ENCODE results near the gene ENOX1. TPM values are rescaled to one million over a fixed set of nuclear protein-coding genes. Genes with fewer than 3 reads are reported as not detected.

ENOX1 gene
- polyA plus RNA-seq, 3 donors: 0.04 TPM; not detected in 2

- no peak overlapping the region for H2AFZ ChIP-seq (ENCODE audit: insufficient read depth, low read depth, low read length, poor library complexity, severe bottlenecking)
- TF ChIP-seq CTCF (IDR thresholded peaks at IDR 0.05): no peak
- H3K79me2 ChIP-seq (ENCODE audit: insufficient read depth, low read length): no peaks in the 10 kb centered on the region
- H3K4me3 ChIP-seq (replicated peaks in 1 of 3; ENCODE audit: low read depth in 2 of 3, low read length in 3 of 3): no peak overlapping the region
- 95% methylated on average over 9 of the region's 10 CpGs for WGBS (ENCODE audit: insufficient coverage)
- no peak overlapping the region for H3K27ac Mint-ChIP-seq
- DNase-seq: no peak
- H3K36me3 ChIP-seq (replicated peaks in 1 of 2; ENCODE audit: control insufficient read depth in 1 of 2, insufficient read depth in 2 of 2, low read length in 2 of 2): no peaks in the 10 kb centered on the region
- peaks cover 0 to 2% (median 0%) of the 10 kb centered on the region in 3 donors for H3K27me3 Mint-ChIP-seq (ENCODE audit: low read depth in 3 of 3)
- H3K36me3 Mint-ChIP-seq: no peaks in the 10 kb centered on the region
- intact Hi-C loops (cut with micrococcal nuclease): no loop called here
- H3K27ac ChIP-seq (ENCODE audit: low read depth in 1 of 2, low read length in 2 of 2): no peak overlapping the region
- H4K20me1 ChIP-seq (ENCODE audit: insufficient read depth, low read length): no peaks in the 10 kb centered on the region
- no peaks in the 10 kb centered on the region for H3K27me3 ChIP-seq (ENCODE audit: control insufficient read depth in 2 of 2, insufficient read depth in 2 of 2, low read length in 2 of 2)
- no peak overlapping the region for H3K9ac ChIP-seq (ENCODE audit: insufficient read depth, low read length, poor library complexity, severe bottlenecking)
- H3K4me1 ChIP-seq (ENCODE audit: control insufficient read depth in 1 of 2, insufficient read depth in 2 of 2, low read length in 2 of 2): peaks cover 13 to 14% of the 10 kb centered on the region in 2 donors
- no peaks in the 10 kb centered on the region for H3K9me3 ChIP-seq (replicated peaks in 1 of 2; ENCODE audit: control insufficient read depth in 1 of 2, insufficient read depth in 1 of 2, low read length in 2 of 2)
- no peaks in the 10 kb centered on the region for H3K9me3 Mint-ChIP-seq
- H3K4me2 ChIP-seq (replicated peaks; ENCODE audit: extremely low read depth, low read length, poor library complexity, severe bottlenecking): no peak overlapping the region
- peaks cover 15% of the 10 kb centered on the region for H3K4me1 Mint-ChIP-seq
- H3K4me3 Mint-ChIP-seq: no peak overlapping the region
Observed at GRCh38 chr13:43319617-43320444, 466.9 kb downstream of the ENOX1 start.

- TF ChIP-seq CTCF (IDR thresholded peaks at IDR 0.05): no peak
- Histone ChIP-seq H3K27ac (ENCODE audit: low read depth in 1 of 2, low read length in 2 of 2) (peak overlapping the region in 1 of 2 donors; percentile 61), H3K4me2 (replicated peaks; ENCODE audit: extremely low read depth, low read length, poor library complexity, severe bottlenecking) (peak overlapping the region; percentile 62), H4K20me1 (ENCODE audit: insufficient read depth, low read length) (no peaks in the 10 kb centered on the region), H3K36me3 (replicated peaks in 1 of 2; ENCODE audit: control insufficient read depth in 1 of 2, insufficient read depth in 2 of 2, low read length in 2 of 2) (no peaks in the 10 kb centered on the region), H3K4me3 (replicated peaks in 1 of 3; ENCODE audit: low read depth in 2 of 3, low read length in 3 of 3) (peak overlapping the region in 2 of 3 experiments; percentile 47 to 61), H3K4me1 (ENCODE audit: control insufficient read depth in 1 of 2, insufficient read depth in 2 of 2, low read length in 2 of 2) (peaks cover 13 to 14% of the 10 kb centered on the region in 2 donors), H3K79me2 (ENCODE audit: insufficient read depth, low read length) (no peaks in the 10 kb centered on the region), H3K9ac (ENCODE audit: insufficient read depth, low read length, poor library complexity, severe bottlenecking) (peak overlapping the region; percentile 53), H3K9me3 (replicated peaks in 1 of 2; ENCODE audit: control insufficient read depth in 1 of 2, insufficient read depth in 1 of 2, low read length in 2 of 2) (no peaks in the 10 kb centered on the region), H3K27me3 (ENCODE audit: control insufficient read depth in 2 of 2, insufficient read depth in 2 of 2, low read length in 2 of 2) (no peaks in the 10 kb centered on the region), H2AFZ (ENCODE audit: insufficient read depth, low read depth, low read length, poor library complexity, severe bottlenecking) (peak overlapping the region; percentile 86)
- WGBS (ENCODE audit: insufficient coverage): 2% methylated on average over 4 of the region's 4 CpGs
- intact Hi-C loops (cut with micrococcal nuclease): no loop called here
- H3K4me1 Mint-ChIP-seq: peaks cover 15% of the 10 kb centered on the region
- peak overlapping the region in 6 of 7 donors; percentile 34 to 81 (median 72) for H3K27ac Mint-ChIP-seq
- no peaks in the 10 kb centered on the region for H3K36me3 Mint-ChIP-seq
- peak; percentile 11 to 41 (median 27) for DNase-seq
- no peaks in the 10 kb centered on the region for H3K9me3 Mint-ChIP-seq
- no peaks in the 10 kb centered on the region for H3K27me3 Mint-ChIP-seq (ENCODE audit: low read depth in 3 of 3)
- peak overlapping the region; percentile 65 to 92 for H3K4me3 Mint-ChIP-seq
Observed at GRCh38 chr13:43316946-43317353, 469.8 kb downstream of the ENOX1 start.
